NCI-H345 treated with DMSO at 0.1 percent for 48 hours (cell line): ENCODE results near the gene TSNAX.

ENCODE experiments used
- DNase-seq: peaks from one replicate; lab custom pipeline; 2025; ENCODE audit not compliant: unreplicated experiment; lab: John Stamatoyannopoulos, UW

Gene TSNAX

GRCh38 chr1:231518485-231519034 is 9.9 kb upstream of the TSNAX start:
- peak; percentile 54 for DNase-seq

GRCh38 chr1:231519166-231519565 is 9.3 kb upstream of the TSNAX start:
- DNase-seq = no peak

- no peak for DNase-seq
Observed at GRCh38 chr1:231522038-231522437, 6.4 kb upstream of the TSNAX start.

- no peak for DNase-seq
Observed at GRCh38 chr1:231522931-231523642, 5.4 kb upstream of the TSNAX start.

GRCh38 chr1:231523816-231524215 is 4.7 kb upstream of the TSNAX start:
- no peak for DNase-seq

GRCh38 chr1:231526536-231526935 is 1.9 kb upstream of the TSNAX start:
- no peak for DNase-seq

- DNase-seq = no peak
Observed at GRCh38 chr1:231527586-231528171, 790 bp upstream of the TSNAX start.

- no peak for DNase-seq
Observed at GRCh38 chr1:231533240-231533639, 4.8 kb downstream of the TSNAX start.

- DNase-seq = no peak
Observed at GRCh38 chr1:231534703-231535159, 6.3 kb downstream of the TSNAX start.

DNA sequence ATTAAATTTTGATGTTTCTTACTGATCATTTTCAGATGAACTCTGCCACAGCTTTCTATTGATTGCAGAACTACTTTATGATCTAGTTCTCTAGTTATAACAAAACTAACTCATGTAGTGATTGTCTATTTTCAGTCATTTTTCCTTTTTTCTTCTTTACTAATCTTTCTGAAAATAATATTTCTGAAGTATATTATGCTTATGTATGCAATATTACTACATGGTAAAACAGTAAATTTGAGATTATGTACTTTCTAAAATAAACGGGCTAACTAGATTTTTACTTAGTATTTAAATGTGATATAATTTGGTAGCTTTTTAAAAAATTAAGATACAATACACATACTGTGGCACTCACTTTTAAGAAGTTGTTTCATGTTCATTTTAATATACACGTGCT is 7.6 kb downstream of the TSNAX start:
- DNase-seq = no peak

- DNase-seq = no peak
Observed at GRCh38 chr1:231540847-231541246, 12.4 kb downstream of the TSNAX start.

GRCh38 chr1:231541842-231542241 is 13.4 kb downstream of the TSNAX start:
- DNase-seq = no peak

- no peak for DNase-seq
Observed at GRCh38 chr1:231544943-231545592, 16.6 kb downstream of the TSNAX start.

- DNase-seq = no peak
Observed at GRCh38 chr1:231546693-231547092, 18.2 kb downstream of the TSNAX start.

DNA sequence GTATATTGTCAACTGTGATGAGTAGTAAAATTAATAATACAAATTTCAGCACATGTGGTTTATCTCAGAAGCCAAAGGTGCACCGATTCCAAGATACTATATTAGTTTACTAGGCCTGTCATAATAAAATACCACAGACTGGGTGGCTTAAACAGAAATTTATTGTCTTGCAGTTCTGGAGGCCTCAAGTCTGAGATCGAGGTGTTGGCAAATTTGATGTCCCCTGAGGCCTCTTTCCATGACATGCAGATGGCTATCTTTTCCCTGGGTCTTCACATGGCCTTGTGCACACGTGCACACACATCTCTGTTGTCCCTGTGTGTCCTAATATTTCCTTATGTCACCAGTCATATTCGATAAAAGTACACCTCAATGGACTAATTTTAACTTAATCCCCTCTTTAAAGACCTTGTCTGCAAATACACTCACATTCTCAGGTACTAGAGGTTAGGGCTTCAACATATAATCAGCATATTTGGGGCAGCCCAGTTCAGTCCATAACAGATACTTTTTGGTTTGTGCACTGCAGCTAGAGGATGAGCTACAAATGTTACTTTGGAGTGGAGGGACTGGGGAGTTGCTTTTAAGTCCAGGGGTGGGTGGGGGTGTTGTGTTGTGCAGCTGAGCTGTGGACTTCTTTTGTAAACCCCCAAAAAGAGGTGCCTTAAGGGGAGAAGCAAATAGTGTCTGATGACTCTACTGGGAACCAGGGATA is 21.4 kb downstream of the TSNAX start:
- DNase-seq = no peak

GRCh38 chr1:231550448-231550781 is 21.9 kb downstream of the TSNAX start:
- no peak for DNase-seq

- DNase-seq = no peak
Observed at GRCh38 chr1:231553320-231553719, 24.9 kb downstream of the TSNAX start.

GRCh38 chr1:231554969-231555368 is 26.5 kb downstream of the TSNAX start:
- DNase-seq = no peak

DNA sequence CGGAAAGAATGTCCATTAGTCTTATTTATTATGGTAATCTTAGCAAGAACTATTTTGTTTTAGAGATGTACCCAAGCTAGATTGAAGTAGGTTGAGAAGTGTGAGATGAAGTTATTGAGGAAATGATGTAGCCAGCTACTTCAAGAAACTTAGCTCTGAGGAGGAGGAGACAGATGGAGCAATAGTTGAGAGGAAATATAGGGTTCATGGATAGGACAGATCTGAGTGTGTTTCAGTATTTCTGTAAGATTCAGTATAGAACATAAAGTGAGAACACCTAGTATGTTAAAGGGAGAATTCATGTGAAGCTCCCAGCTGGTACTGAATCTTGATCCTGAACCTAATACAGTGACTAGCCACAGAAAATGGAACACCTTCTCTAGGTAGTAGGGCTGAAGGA is 28.9 kb downstream of the TSNAX start:
- DNase-seq = no peak

GRCh38 chr1:231557898-231558707 is 29.6 kb downstream of the TSNAX start:
- no peak for DNase-seq

DNA sequence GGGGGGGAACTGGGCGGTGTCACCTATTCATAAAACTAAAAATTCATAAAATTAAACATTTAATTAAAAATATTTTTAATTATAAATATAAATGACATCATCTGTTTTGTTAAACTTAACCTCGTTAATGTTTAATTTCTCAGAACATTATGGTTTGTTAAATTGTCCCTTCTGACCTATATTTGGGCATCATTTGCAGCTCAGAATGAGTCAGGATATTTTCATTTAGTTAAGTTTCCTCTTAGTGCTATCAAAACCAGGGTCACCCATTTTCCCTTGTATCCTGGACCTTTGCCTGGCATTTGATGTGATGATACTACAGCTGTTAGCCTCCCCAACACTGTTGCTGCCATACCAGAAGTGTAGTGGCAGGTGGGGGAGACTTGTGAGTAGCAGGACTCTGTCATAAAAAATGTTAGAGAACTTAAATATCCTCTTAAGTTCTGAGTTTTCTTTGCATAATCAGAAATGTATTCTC is 30.3 kb downstream of the TSNAX start:
- no peak for DNase-seq
